NCI-H2107 treated with DMSO at 0.1 percent for 48 hours (cell line): ENCODE results near the gene TNKS2.
"Not testable (repeated sequence)": the region's sequence is repeated elsewhere in the genome, so short reads cannot be mapped to it uniquely, and the experiment has no call there.

Experiments used
- DNase-seq: peaks from one replicate; lab custom pipeline; 2025; ENCODE audit not compliant: unreplicated experiment; lab: John Stamatoyannopoulos, UW

Gene TNKS2

GRCh38 chr10:91865562-91866081, 67.4 kb downstream of the TNKS2 start:
- no peak for DNase-seq

- no peak for DNase-seq
Measured at GRCh38 chr10:91875156-91875555, 76.9 kb downstream of the TNKS2 start.

GRCh38 chr10:91875779-91876178, 77.6 kb downstream of the TNKS2 start:
- no peak for DNase-seq

GRCh38 chr10:91879515-91880170, 81.4 kb downstream of the TNKS2 start:
- no peak for DNase-seq

- no peak for DNase-seq
Measured at GRCh38 chr10:91880310-91880709, 82.1 kb downstream of the TNKS2 start.

- peak; percentile 48 for DNase-seq
Measured at GRCh38 chr10:91883549-91884444, 85.6 kb downstream of the TNKS2 start.

- no peak for DNase-seq
Measured at GRCh38 chr10:91884536-91884935, 86.3 kb downstream of the TNKS2 start.

GRCh38 chr10:91885362-91886079, 87.3 kb downstream of the TNKS2 start:
- DNase-seq: no peak

GRCh38 chr10:91886954-91887271, 88.7 kb downstream of the TNKS2 start:
- DNase-seq: no peak

GRCh38 chr10:91887272-91888076, 89.2 kb downstream of the TNKS2 start:
- DNase-seq: no peak

- no peak for DNase-seq
Measured at GRCh38 chr10:91891125-91892001, 93.1 kb downstream of the TNKS2 start.

GRCh38 chr10:91893051-91893450, 94.8 kb downstream of the TNKS2 start:
- DNase-seq: no peak

- DNase-seq: not testable (repeated sequence)
Measured at GRCh38 chr10:91894261-91894685, 96.0 kb downstream of the TNKS2 start.

GRCh38 chr10:91896212-91896756, 98.1 kb downstream of the TNKS2 start:
- DNase-seq: no peak

- DNase-seq: no peak
Measured at GRCh38 chr10:91897421-91897820, 99.2 kb downstream of the TNKS2 start.

GRCh38 chr10:91901784-91902677, 103.8 kb downstream of the TNKS2 start:
- no peak for DNase-seq

- no peak for DNase-seq
Measured at GRCh38 chr10:91907033-91907594, 108.9 kb downstream of the TNKS2 start.

- no peak for DNase-seq
Measured at GRCh38 chr10:91907914-91908336, 109.7 kb downstream of the TNKS2 start.
